Stimulated activated naive B cell treated with anti-CD40 and anti-IgM and Interleukin-4, amounts not matched to agents 10 μg/mL and 1 μg/mL and 100 μg/mL, for 72 hours (primary cell): Measurements from ENCODE around the gene MACROD2.
"Not testable (repeated sequence)": the region's sequence is repeated elsewhere in the genome, so short reads cannot be mapped to it uniquely, and the experiment has no call there.

Source experiments
- ATAC-seq, 2 donors: fragments of 150-1000 bp; cut with Tn5 transposase; replicated peaks; 2 replicates each; pipeline ENCODE4 v1.10.0; 2021; ENCODE audit warnings: moderate library complexity in 1 of 2
- DNase-seq: peaks from one replicate; pipeline ENCODE4 v3.0.0; 2021
- H3K27ac Mint-ChIP-seq: one replicate; pipeline ENCODE4 v1.8.0; 2022; ENCODE audit warnings: mild to moderate bottlenecking, mixed read lengths
- H3K27me3 Mint-ChIP-seq, 2 donors: one replicate each; pipeline ENCODE4 v1.8.0; 2022; ENCODE audit warnings: mixed read lengths in 2 of 2
- H3K36me3 Mint-ChIP-seq, 2 donors: one replicate each; pipeline ENCODE4 v1.8.0; 2022; ENCODE audit warnings: mixed read lengths in 2 of 2, mild to moderate bottlenecking in 1 of 2
- H3K4me1 Mint-ChIP-seq, 2 donors: one replicate each; pipeline ENCODE4 v1.8.0; 2022; ENCODE audit warnings: mixed read lengths in 2 of 2, mild to moderate bottlenecking in 1 of 2
- H3K4me3 Mint-ChIP-seq, 2 donors: one replicate each; pipeline ENCODE4 v1.8.0; 2022; ENCODE audit warnings: mild to moderate bottlenecking in 2 of 2, mixed read lengths in 2 of 2, moderate library complexity in 1 of 2
- H3K9me3 Mint-ChIP-seq, 2 donors: one replicate each; pipeline ENCODE4 v1.8.0; 2022; ENCODE audit warnings: mixed read lengths in 2 of 2, mild to moderate bottlenecking in 1 of 2

MACROD2 gene

DNA sequence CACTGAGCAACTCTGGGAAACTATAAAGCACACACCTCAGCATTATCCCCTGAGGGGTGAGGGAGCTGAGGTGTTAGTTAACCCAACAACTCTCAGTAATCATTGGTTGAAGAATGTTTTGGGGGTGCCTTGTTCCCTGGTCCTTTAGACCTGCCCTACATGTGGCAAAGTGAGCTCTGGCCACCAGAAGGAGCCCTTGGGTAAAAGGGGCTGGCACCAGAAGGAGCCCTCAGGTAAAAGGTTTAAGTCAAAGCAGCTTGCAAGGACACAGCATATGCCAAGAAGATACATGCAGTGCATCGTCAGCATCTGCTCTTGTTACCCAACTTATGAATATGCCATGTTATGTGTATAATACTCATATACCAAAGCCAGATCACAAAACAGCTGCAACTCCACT is 1496.3 kb downstream of the MACROD2 start:
- Mint-ChIP-seq H3K4me3 (no peak overlapping the region), H3K27me3 (peaks cover 12 to 17% of the 10 kb centered on the region in 2 donors), H3K4me1 (peaks cover 0 to 2% of the 10 kb centered on the region in 2 donors), H3K27ac (no peak overlapping the region), H3K36me3 (no peaks in the 10 kb centered on the region), H3K9me3 (peaks cover 0 to 1% of the 10 kb centered on the region in 2 donors)
- DNase-seq: no peak
- ATAC-seq: peak in 1 of 2 donors; percentile 53

DNA sequence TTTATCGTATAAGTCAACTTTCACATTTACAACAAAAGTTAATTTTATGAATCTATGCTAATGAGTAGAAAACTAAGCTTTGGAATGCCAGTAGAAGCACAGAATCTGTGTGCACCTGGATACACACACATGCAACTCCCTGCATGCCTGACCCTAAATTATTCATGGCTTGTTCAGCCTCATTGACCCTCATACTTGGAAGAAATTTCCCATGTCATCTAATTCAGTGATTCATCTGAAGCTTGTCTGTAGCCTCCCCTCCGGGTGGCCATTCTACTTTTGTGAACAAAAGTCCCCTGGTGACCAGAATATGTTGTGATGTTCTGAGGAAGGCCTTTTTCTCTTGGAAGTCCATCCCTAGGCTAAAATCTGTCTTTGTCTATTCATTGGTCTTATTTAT is 1499.5 kb downstream of the MACROD2 start:
- Mint-ChIP-seq H3K4me3 (no peak overlapping the region), H3K4me1 (peaks cover 0 to 2% of the 10 kb centered on the region in 2 donors), H3K27ac (no peak overlapping the region), H3K9me3 (peaks cover 4% of the 10 kb centered on the region in 2 donors), H3K36me3 (peaks cover 0 to 3% of the 10 kb centered on the region in 2 donors), H3K27me3 (peaks cover 25 to 27% of the 10 kb centered on the region in 2 donors)
- ATAC-seq: no peak
- DNase-seq: no peak

DNA sequence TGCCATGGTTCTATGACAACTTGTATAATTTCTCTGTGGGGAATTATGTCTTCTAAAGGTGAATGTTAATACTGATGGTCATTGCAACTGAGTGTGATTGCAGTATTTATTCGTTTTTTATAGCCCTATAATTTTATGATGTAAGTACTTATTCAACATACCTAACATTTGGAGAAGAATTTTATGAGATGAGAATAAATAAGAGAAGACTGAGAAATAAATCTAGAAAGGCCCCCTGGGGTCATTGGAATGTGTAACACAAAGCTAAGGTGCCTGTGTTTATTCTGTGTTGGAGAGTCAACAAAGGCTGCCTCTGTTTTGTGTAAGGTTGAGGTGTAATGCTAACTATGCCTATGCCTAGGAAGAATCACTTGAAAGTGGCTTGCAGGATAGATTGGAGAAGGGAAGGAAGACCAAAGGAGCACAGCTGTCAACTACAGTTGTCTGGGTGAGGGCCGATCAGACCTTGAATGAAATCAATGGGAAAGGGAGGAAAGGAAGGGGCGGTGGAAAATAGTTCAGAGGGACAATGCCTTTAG is 1501.3 kb downstream of the MACROD2 start:
- Mint-ChIP-seq H3K4me3 (no peak overlapping the region), H3K9me3 (peaks cover 3 to 4% of the 10 kb centered on the region in 2 donors), H3K27ac (no peak overlapping the region), H3K36me3 (peaks cover 0 to 3% of the 10 kb centered on the region in 2 donors), H3K27me3 (peaks cover 22 to 25% of the 10 kb centered on the region in 2 donors), H3K4me1 (peaks cover 0 to 2% of the 10 kb centered on the region in 2 donors)
- DNase-seq (no peak), ATAC-seq (no peak)

DNA sequence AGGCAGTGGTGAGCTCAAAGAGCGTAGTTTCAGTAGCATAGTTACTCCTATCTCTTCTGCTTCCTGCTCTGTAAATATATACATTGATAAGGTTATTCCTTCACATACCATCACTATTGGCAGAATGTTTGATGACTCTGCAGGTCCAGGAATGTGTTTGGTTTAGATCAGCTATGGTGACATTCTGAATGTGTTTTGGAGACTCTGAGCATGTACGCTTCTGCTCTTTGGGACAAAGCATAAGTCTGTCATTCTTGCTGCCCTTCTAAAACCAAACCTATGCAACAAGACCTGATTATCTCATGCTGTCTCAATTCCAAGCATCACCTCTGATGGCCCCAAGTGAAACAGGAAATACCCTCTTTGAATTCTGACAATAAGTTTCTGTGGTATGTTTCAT is 1503.6 kb downstream of the MACROD2 start:
- H3K27ac Mint-ChIP-seq: no peak overlapping the region
- H3K9me3 Mint-ChIP-seq: peaks cover 3 to 4% of the 10 kb centered on the region in 2 donors
- no peaks in the 10 kb centered on the region for H3K4me1 Mint-ChIP-seq
- H3K36me3 Mint-ChIP-seq: peaks cover 0 to 3% of the 10 kb centered on the region in 2 donors
- peaks cover 17 to 23% of the 10 kb centered on the region in 2 donors for H3K27me3 Mint-ChIP-seq
- no peak overlapping the region for H3K4me3 Mint-ChIP-seq
- ATAC-seq: no peak
- DNase-seq: no peak

DNA sequence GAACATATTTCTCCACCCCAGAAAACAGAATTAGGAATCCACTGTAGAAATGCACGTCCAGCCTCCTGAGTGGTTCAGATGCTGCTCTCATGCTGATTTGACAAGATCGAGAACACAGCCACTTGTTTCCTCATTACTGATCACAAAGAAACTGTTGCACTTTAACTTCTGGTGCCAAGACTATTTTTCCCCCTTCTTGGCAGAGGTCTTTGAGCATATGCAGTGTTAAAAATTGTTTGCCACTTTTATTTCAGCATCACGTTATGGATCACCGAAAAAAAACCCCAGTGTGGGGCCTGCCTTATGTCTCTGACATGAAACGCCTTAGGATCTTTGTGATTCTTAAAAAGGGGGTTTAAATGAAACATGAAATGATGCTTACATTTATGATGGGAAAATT is 1511.0 kb downstream of the MACROD2 start:
- H3K4me3 Mint-ChIP-seq: no peak overlapping the region
- H3K27me3 Mint-ChIP-seq: peaks cover 5 to 11% of the 10 kb centered on the region in 2 donors
- no peaks in the 10 kb centered on the region for H3K36me3 Mint-ChIP-seq
- DNase-seq (no peak), ATAC-seq (no peak)
- H3K4me1 Mint-ChIP-seq: no peaks in the 10 kb centered on the region
- H3K9me3 Mint-ChIP-seq: no peaks in the 10 kb centered on the region
- no peak overlapping the region for H3K27ac Mint-ChIP-seq

DNA sequence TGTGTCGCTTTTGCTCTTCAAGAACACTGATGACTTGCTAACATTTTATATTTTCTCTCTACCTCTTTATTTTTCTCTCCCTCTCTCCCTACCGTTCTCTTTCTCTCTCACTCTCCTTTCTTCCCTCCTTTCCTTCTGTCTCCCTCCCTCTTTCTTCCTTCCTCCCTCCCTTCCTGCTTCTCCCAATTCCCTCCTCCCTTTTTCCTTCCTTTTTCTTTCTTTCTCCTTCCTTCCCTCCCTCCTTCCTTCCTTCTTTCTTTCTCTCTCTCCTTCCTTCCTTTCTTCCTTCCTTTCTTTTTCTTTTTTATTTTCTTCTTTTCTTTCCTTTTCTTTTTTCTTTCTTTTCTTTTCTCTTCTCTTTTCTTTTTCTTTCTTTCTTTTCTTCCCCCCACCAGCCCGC is 1511.8 kb downstream of the MACROD2 start:
- Mint-ChIP-seq H3K9me3 (no peaks in the 10 kb centered on the region), H3K27me3 (peaks cover 5 to 9% of the 10 kb centered on the region in 2 donors), H3K36me3 (no peaks in the 10 kb centered on the region), H3K27ac (no peak overlapping the region), H3K4me1 (no peaks in the 10 kb centered on the region), H3K4me3 (no peak overlapping the region)
- ATAC-seq: no peak
- no peak for DNase-seq

DNA sequence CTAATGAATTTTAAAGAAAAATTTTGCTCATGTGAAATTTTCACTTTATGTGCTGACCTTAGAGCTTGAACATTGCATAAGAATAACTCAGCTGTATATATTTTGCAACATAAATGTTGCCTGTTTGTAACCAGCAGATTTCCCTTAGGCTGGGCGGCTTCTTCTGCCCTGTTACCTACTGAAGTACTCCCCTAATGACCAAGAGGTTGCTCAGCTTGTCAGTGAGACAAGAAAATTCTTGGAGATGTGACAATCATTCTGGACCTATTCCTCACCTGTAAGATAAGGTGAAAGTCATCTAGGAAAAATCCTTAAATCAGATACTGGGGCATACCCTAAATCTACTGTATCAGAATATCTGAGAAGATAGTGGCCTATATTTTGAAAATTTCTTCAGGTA is 1516.2 kb downstream of the MACROD2 start:
- no peak overlapping the region for H3K27ac Mint-ChIP-seq
- no peaks in the 10 kb centered on the region for H3K4me1 Mint-ChIP-seq
- DNase-seq (no peak), ATAC-seq (no peak)
- H3K36me3 Mint-ChIP-seq: no peaks in the 10 kb centered on the region
- H3K4me3 Mint-ChIP-seq: no peak overlapping the region
- H3K27me3 Mint-ChIP-seq: peaks cover 7 to 11% of the 10 kb centered on the region in 2 donors
- H3K9me3 Mint-ChIP-seq: no peaks in the 10 kb centered on the region

DNA sequence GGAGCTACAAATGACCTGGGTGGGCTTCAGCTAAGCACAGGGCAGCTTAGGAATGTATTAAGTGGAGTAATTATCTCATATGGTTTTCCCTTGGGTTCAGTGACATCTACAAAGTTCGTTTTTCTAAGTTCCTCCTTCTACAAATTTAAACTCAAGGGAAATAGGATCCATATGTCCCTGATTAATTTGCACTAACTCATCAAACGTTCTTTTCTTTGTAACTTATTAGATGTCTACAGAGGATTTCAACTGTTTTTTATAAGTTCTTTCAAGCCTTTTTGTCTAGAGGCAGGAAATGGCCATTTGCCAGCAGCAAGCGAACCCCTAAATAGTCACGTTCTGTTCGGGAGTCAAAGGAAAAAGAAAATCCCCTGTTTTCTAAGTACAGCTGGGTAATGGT is 1517.6 kb downstream of the MACROD2 start:
- peaks cover 7 to 17% of the 10 kb centered on the region in 2 donors for H3K27me3 Mint-ChIP-seq
- H3K4me3 Mint-ChIP-seq: no peak overlapping the region
- H3K27ac Mint-ChIP-seq: no peak overlapping the region
- DNase-seq (no peak), ATAC-seq (no peak)
- no peaks in the 10 kb centered on the region for H3K9me3 Mint-ChIP-seq
- no peaks in the 10 kb centered on the region for H3K36me3 Mint-ChIP-seq
- no peaks in the 10 kb centered on the region for H3K4me1 Mint-ChIP-seq

DNA sequence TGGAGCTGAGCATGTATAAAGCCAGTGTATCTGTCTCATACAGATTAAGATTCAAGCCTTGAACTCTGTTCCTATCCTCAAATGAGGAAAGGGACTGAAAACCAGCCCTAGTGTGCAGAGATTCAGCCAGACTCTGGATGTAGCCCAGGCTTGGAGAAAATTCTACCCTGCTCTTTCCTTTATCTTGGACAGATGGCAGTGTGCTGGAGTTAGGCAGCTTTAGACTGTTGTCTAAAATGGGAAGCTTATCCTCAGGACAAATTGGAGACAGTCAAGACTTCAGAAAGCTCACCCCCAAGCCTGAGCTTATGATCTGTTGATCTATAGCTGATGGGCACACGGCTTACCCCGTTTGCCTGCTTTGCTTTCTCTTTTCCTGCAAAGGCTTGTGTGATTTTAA is 1520.4 kb downstream of the MACROD2 start:
- Mint-ChIP-seq H3K27me3 (peaks cover 0 to 12% of the 10 kb centered on the region in 2 donors), H3K27ac (no peak overlapping the region), H3K36me3 (no peaks in the 10 kb centered on the region), H3K4me1 (no peaks in the 10 kb centered on the region), H3K4me3 (no peak overlapping the region), H3K9me3 (peaks cover 0 to 2% of the 10 kb centered on the region in 2 donors)
- ATAC-seq: no peak
- no peak for DNase-seq

DNA sequence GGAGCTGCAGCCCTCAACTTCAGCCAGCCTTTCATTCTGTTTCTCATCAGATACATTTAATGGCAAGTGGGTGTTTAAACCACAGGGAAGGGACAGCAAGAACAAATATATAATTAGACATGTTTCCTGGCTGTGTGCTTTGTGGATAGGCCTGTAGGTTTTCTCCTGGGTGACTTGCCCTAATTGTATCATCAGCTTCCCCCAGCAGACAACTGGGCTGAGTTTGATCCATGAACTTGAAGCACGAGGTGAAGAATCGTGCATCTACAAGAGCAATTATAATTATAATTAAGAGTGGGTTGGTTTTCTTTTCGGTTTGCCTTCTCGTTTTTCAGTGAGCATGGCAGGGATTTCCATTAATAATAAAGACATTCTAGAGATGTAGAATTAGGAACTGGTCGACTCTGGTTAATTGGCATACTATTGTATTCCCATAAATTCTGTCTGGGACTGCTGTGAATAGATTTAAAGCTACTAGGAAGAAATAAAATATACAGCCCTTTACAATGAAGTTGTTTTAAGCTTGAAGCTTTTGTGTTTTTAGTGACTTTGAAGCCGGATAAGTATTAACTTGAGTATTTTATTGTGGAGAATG is 1525.7 kb downstream of the MACROD2 start:
- Mint-ChIP-seq H3K9me3 (peaks cover 0 to 2% of the 10 kb centered on the region in 2 donors), H3K27me3 (peaks cover 0 to 9% of the 10 kb centered on the region in 2 donors), H3K27ac (no peak overlapping the region), H3K36me3 (no peaks in the 10 kb centered on the region), H3K4me1 (no peaks in the 10 kb centered on the region), H3K4me3 (no peak overlapping the region)
- no peak for DNase-seq
- no peak for ATAC-seq

DNA sequence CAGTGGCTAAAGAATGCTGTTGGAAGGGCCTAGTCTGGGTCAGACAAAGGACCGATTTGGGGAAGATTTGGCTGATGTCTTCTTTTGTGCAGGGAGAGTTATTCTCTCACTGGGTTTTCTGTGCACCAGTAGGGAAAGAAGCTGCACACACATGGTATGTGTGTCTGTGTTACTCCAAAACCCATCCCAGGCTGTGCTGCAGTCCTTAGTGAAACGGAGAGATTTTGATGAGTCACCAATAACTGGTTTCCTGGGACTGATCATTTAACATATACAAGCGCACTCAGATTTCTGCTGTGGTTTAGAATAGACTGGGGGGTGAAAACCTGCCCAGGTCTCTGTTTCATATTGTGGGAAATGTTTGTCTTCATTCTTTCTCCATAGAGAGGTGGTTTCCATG is 1528.1 kb downstream of the MACROD2 start:
- H3K27me3 Mint-ChIP-seq: peaks cover 0 to 4% of the 10 kb centered on the region in 2 donors
- H3K4me1 Mint-ChIP-seq: no peaks in the 10 kb centered on the region
- no peak for DNase-seq
- H3K9me3 Mint-ChIP-seq: peaks cover 0 to 7% of the 10 kb centered on the region in 2 donors
- no peak overlapping the region for H3K27ac Mint-ChIP-seq
- H3K36me3 Mint-ChIP-seq: no peaks in the 10 kb centered on the region
- H3K4me3 Mint-ChIP-seq: no peak overlapping the region
- no peak for ATAC-seq

DNA sequence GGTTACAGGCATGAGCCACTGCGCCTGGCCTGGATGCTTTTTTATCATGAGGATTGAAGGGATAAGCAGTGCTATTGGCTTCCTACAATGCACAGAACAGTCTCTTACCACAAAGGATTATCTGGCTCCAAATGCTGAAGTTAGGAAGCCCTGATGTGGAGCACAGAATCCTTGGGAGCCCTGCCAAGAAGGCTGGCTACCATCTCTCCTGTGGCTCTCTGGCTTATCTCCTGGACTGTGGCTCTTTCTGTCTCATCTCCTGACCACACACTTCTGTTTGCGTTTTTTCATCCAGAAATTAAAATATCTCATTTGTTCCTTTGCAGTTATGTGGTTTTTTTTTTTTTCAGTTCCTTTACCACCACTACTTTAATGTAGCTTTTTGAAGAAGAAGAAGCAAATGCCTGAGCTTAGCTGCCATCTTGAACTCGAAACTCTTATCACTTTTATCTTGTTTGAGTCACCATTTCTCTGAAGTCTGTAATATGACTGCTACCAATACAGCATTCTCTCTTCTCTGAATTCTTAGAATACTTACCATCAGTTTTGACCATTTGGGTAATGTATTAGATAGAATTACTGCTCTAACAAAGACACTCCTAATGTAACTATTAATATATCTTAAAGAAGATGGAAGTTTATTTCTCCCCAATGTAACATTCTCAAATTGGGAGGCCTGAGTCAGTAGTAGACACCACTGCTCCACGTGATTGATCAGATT is 1533.2 kb downstream of the MACROD2 start:
- Mint-ChIP-seq H3K4me3 (no peak overlapping the region), H3K36me3 (no peaks in the 10 kb centered on the region), H3K9me3 (peaks cover 0 to 5% of the 10 kb centered on the region in 2 donors), H3K4me1 (no peaks in the 10 kb centered on the region), H3K27ac (no peak overlapping the region), H3K27me3 (peaks cover 3 to 7% of the 10 kb centered on the region in 2 donors)
- DNase-seq: no peak
- no peak for ATAC-seq

DNA sequence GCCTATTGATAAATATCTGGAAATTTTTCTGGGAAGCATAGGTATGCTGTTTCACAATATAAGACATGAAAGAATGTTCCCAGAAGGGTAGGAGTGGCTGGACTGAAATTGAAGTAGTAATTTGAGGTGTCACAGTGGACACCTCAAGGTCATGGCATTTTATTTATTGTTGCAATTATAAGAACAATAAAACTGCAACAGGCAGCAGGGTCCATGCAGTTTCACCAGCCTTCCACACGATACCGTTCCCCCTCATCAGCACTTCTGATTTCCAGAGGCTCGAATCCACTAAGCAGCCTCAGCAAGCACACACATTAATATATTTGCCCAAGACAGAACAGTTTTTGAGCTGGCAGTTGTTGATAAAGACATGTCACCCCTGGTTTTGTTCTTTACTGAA is 1540.5 kb downstream of the MACROD2 start:
- Mint-ChIP-seq H3K4me3 (no peak overlapping the region), H3K9me3 (peaks cover 0 to 5% of the 10 kb centered on the region in 2 donors), H3K27ac (no peak overlapping the region), H3K36me3 (no peaks in the 10 kb centered on the region), H3K27me3 (peaks cover 15 to 21% of the 10 kb centered on the region in 2 donors), H3K4me1 (peaks cover 0 to 5% of the 10 kb centered on the region in 2 donors)
- no peak for ATAC-seq
- no peak for DNase-seq

DNA sequence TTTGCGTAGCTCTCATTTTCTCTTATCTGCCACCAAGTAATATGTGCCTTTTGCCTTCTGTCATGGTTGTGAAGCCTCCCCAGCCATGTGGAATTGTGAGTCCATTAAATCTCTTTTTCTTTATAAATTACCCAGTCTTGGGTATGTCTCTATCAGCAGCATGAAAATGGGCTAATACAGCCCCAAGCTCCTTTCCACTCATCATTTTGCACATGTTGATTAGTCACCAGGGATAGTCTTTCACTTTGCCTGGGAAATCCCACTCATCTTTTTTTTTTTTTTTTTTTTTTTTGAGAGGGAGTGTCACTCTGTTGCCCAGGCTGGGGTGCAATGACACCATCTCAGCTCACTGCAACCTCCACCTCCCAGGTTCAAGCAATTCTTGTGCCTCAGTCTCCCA is 1541.9 kb downstream of the MACROD2 start:
- DNase-seq, H3K4me1 Mint-ChIP-seq, H3K27ac Mint-ChIP-seq, H3K36me3 Mint-ChIP-seq, H3K9me3 Mint-ChIP-seq, ATAC-seq, H3K4me3 Mint-ChIP-seq: not testable (repeated sequence)
- H3K27me3 Mint-ChIP-seq: peaks cover 15 to 21% of the 10 kb centered on the region in 2 donors

DNA sequence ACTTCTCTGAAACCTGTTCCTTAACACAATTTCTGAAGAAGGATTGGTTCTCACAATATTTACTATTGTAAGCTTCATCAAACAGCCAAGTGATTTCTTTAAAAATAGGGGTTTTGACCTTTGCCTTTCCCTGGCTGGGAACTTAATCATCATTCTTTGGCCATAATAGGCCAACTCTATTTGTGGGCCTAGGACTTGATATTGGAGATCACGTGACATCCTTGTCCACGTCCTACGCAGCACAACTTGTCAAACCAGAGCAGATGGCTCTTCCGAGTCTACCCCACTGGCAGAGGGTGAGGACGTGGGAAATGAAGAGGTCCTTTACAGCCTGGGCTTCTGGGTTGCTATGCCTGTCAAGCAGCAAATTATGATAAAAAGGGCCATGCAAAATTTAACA is 1547.3 kb downstream of the MACROD2 start:
- DNase-seq (no peak), ATAC-seq (no peak)
- peaks cover 0 to 9% of the 10 kb centered on the region in 2 donors for H3K9me3 Mint-ChIP-seq
- H3K27ac Mint-ChIP-seq: no peak overlapping the region
- H3K36me3 Mint-ChIP-seq: peaks cover 0 to 2% of the 10 kb centered on the region in 2 donors
- no peak overlapping the region for H3K4me3 Mint-ChIP-seq
- peaks cover 5% of the 10 kb centered on the region in 2 donors for H3K4me1 Mint-ChIP-seq
- H3K27me3 Mint-ChIP-seq: peaks cover 7 to 20% of the 10 kb centered on the region in 2 donors
